Thoracic aorta (tissue), 2 donors: ENCODE results near the gene KSR1. TPM values are rescaled to one million over a fixed set of nuclear protein-coding genes. Genes with fewer than 3 reads are reported as not detected.
"Not testable (repeated sequence)": the region's sequence is repeated elsewhere in the genome, so short reads cannot be mapped to it uniquely, and the experiment has no call there.

Experiments
- ATAC-seq: fragments of 150-250 bp; one replicate; pipeline ENCODE4 v1.8.0; 2017; ENCODE audit warnings: low read depth; ENCODE audit not compliant: insufficient number of reproducible peaks, low FRiP score
- DNase-seq: peaks from one replicate; pipeline ENCODE4 v3.0.0-alpha.2; 2020; ENCODE audit warnings: low spot score
- H3K27ac ChIP-seq, 2 donors: fragments of 200-600 bp; sonication (generic); 1 replicate in 1 of 2; 2 replicates in 1 of 2; pipeline ENCODE4 v1.5.1; 2016; ENCODE audit warnings: mild to moderate bottlenecking in 2 of 2, moderate library complexity in 2 of 2
- H3K27me3 ChIP-seq: fragments of 200-600 bp; sonication (generic); replicated peaks from 2 replicates; pipeline ENCODE4 v1.6.0; 2016; ENCODE audit warnings: mild to moderate bottlenecking; ENCODE audit not compliant: insufficient read depth
- H3K36me3 ChIP-seq: fragments of 200-600 bp; sonication (generic); one replicate; pipeline ENCODE4 v1.5.1; 2016
- H3K4me1 ChIP-seq, 2 donors: fragments of 200-600 bp; sonication (generic); 1 replicate in 1 of 2; 2 replicates in 1 of 2; pipeline versions ENCODE4 v1.5.1 to v1.6.0; 2016; ENCODE audit warnings: low read depth in 2 of 2, mild to moderate bottlenecking in 1 of 2; ENCODE audit not compliant: control insufficient read depth in 1 of 2
- H3K4me3 ChIP-seq: fragments of 200-600 bp; sonication (generic); 2 replicates; pipeline ENCODE4 v1.5.1; 2016; ENCODE audit warnings: mild to moderate bottlenecking
- H3K9me3 ChIP-seq: fragments of 200-600 bp; sonication (generic); 2 replicates; pipeline ENCODE4 v1.5.1; 2016
- total RNA-seq, 2 donors: library from RNA; depleted of rRNA; stranded (reverse); fragments of >200 nt; gene quantifications; one replicate each; pipeline versions ENCODE4 v1.1.0 to v1.2.3, GENCODE V29; 2016
- TF ChIP-seq, protein P1 (sequence below): fragments of 200-600 bp; sonication (generic); IDR thresholded peaks from one replicate; pipeline ENCODE4 v1.5.1; 2019; ENCODE audit warnings: antibody characterized with exemption

KSR1 gene
- total RNA-seq, result 10 to 100 TPM; 17.6 to 46.0 TPM

DNA sequence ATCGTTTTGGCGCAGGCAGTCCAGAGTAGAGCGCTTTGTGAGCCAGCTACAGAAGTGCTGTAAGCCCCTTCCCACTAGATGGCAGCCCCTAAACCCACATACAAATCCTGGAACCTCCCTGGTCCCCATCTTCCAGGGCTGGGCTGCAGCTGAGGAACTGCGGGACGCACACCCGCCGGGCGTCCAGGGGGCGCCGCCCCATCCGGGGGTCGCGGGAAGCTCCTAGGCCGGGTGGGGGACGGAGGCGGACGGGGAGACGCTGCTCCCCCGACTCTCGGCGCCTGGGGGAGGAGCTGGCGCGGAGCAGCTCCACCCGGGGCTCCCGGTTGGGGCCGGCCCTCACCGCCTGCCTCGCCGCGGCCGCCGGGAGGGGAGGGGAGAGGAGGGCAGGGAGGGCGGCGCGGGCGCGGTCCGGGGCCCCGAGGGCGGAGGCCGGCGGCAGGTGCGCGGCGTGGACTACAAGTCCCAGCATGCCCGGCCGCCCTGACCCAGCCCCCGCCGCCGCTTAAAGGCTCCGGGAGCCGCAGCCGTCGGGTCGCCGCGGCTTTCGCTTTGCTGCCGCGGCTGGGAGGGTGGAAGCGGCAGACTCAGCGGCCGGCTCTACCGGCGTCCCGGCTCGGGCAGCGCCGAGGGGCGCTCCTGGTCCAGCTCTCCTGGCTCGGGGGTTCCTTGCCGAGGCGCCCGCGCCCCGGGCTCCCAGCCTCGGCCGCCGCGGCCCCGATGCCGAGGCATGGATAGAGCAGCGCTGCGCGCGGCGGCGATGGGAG, at the start of gene KSR1:
Gene KSR1, plus strand, starts transcription at position 535 of the 767 bp plus-strand sequence. Its CDS starts 196 bp downstream, at position 731.
- peak; percentile 41 for DNase-seq
- no peaks in the 10 kb centered on the region for H3K36me3 ChIP-seq
- TF ChIP-seq, protein P1, sequence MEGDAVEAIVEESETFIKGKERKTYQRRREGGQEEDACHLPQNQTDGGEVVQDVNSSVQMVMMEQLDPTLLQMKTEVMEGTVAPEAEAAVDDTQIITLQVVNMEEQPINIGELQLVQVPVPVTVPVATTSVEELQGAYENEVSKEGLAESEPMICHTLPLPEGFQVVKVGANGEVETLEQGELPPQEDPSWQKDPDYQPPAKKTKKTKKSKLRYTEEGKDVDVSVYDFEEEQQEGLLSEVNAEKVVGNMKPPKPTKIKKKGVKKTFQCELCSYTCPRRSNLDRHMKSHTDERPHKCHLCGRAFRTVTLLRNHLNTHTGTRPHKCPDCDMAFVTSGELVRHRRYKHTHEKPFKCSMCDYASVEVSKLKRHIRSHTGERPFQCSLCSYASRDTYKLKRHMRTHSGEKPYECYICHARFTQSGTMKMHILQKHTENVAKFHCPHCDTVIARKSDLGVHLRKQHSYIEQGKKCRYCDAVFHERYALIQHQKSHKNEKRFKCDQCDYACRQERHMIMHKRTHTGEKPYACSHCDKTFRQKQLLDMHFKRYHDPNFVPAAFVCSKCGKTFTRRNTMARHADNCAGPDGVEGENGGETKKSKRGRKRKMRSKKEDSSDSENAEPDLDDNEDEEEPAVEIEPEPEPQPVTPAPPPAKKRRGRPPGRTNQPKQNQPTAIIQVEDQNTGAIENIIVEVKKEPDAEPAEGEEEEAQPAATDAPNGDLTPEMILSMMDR, result peak; percentile 16
- peak; percentile 69 for ATAC-seq
- H3K9me3 ChIP-seq, result no peaks in the 10 kb centered on the region
- peak within 1 kb of the TSS; percentile 94 for H3K4me3 ChIP-seq
- H3K27me3 ChIP-seq, result no peaks in the 10 kb centered on the region
- H3K4me1 ChIP-seq, result peaks cover 6 to 19% of the 10 kb centered on the region in 2 donors
- peak within 1 kb of the TSS; percentile 68 to 83 for H3K27ac ChIP-seq

DNA sequence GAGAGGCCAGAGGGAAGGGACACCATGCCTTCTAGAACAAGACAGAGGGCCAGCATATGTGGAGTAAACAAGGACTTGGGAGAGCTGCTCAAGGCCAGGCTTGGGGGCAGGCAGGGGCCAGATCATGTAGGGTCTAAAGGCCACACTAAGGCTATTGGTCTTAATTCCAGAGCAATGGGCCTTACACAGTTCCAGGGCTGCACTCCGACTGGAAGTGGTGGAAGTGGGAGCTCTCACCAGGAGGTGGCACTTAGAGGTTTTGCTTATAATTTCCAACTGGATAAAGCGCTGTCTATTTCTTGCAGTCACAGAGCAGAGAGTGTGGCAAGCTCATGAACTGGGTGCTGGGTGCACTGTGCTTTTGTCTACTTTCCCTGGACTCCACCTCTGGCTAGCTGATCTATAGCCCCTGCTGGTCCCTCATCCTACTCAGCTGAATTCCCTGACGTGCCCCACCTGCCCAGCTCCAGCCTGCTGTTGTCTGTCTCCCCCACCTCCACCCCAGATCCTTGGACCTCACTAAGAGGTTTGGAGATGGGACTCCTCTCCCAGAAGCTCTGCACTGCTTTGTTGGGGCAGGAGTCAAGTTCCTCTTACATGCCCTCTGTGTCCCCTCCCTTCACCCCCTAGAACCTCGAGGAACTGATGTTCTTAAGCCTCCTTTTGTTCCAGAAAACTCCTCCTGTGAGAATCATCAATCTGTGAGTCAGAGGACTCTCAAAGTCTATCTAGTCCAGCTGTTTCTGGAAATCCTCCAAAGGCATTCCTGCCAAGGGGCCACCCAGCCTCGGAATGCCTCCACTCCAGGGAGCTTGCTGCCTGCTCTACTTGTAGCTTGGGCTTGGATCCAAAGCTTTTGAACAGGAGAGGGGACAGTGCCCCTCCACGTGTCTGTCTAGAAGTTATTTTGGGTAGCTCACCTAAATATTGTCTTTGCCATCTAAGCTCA, 48.1 kb upstream of the KSR1 start:
- TF ChIP-seq, protein P1, result no peak
- no peak for DNase-seq
- ATAC-seq, result no peak
- Histone ChIP-seq H3K27ac (no peak overlapping the region), H3K9me3 (no peaks in the 10 kb centered on the region), H3K4me3 (no peak overlapping the region), H3K27me3 (no peaks in the 10 kb centered on the region), H3K4me1 (peaks cover 0 to 9% of the 10 kb centered on the region in 2 donors), H3K36me3 (no peaks in the 10 kb centered on the region)

DNA sequence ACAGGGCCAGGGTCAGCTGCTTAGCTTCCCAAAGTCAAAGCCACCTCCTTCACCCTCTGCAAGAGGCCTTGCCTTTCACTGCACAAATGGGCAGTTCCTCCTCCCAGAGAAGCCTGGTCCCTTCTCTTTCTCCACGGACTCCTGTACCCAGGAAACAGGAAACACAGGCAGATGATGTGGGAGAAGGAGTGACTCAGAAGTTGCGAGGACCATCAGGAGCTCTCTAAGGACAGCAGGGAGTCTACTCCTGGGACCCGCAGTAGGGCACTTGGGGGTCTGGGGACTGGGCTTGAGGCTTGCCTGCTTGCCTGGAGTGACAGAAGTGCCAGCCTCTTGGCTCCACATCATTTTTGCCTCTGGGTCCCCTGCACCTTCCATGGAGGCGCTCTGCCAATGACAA, 47.4 kb upstream of the KSR1 start:
- TF ChIP-seq, protein P1, result no peak
- no peak overlapping the region for H3K27ac ChIP-seq
- no peaks in the 10 kb centered on the region for H3K9me3 ChIP-seq
- H3K27me3 ChIP-seq, result no peaks in the 10 kb centered on the region
- ATAC-seq (no peak), DNase-seq (no peak)
- H3K36me3 ChIP-seq, result no peaks in the 10 kb centered on the region
- peaks cover 0 to 9% of the 10 kb centered on the region in 2 donors for H3K4me1 ChIP-seq
- H3K4me3 ChIP-seq, result no peak overlapping the region

DNA sequence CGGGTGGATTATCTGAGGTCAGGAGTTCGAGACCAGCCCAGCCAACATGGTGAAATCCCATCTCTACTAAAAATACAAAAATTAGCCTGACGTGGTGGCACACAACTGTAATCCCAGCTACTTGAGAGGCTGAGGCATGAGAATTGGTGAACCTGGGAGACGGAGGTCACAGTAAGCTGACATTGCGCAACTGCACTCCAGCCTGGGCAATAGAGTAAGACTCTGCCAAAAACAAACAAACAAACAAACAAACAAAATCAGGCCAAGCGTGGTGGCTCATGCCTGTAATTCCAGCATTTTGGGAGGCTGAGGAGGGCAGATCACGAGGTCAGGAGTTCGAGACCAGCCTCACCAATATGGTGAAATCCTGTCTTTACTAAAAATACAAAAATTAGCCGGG, 44.1 kb upstream of the KSR1 start:
- H3K36me3 ChIP-seq, H3K9me3 ChIP-seq, H3K4me3 ChIP-seq, DNase-seq, H3K4me1 ChIP-seq, H3K27ac ChIP-seq, H3K27me3 ChIP-seq, ATAC-seq: not testable (repeated sequence)

DNA sequence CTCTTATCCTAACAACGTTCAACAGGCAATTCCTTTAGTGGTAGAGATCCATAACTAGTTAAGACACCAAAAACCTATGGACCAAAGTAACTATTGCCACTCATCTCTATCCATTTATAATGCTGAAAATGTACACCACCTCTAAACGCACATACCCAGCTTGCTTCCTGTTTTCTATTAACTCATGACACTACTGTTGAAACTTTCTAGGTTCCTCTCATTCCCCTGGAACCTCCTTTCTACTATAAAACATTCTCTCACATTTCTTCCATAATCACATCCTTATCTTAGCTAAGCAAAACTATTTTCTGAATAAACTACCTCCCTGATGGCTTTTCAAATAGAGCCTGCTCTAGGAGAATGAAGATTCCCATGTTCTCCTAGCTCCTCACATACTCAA, 42.9 kb upstream of the KSR1 start:
- DNase-seq (no peak), ATAC-seq (no peak)
- H3K4me1 ChIP-seq, result peaks cover 0 to 7% of the 10 kb centered on the region in 2 donors
- no peak overlapping the region for H3K27ac ChIP-seq
- H3K4me3 ChIP-seq, result no peak overlapping the region
- no peaks in the 10 kb centered on the region for H3K27me3 ChIP-seq
- no peaks in the 10 kb centered on the region for H3K9me3 ChIP-seq
- H3K36me3 ChIP-seq, result no peaks in the 10 kb centered on the region
- TF ChIP-seq, protein P1, result no peak
